Epithelial cell of esophagus (primary cell): ENCODE measurements around the gene DGKI.

Source experiments
- DNase-seq: peaks from one replicate; pipeline ENCODE4 v3.0.0; 2010; ENCODE audit warnings: low read depth
- H3K4me3 ChIP-seq: 2 replicates; pipeline ENCODE4 v1.5.1; 2011; ENCODE audit warnings: mild to moderate bottlenecking, low read length, control low read depth
- CTCF ChIP-seq: IDR thresholded peaks from 2 replicates; pipeline ENCODE4 v1.5.1; 2011; ENCODE audit warnings: low read depth, mild to moderate bottlenecking, low read length, control low read depth, inconsistent platforms; ENCODE audit not compliant: insufficient read depth; ENCODE audit errors: missing control alignments

DGKI gene

GRCh38 chr7:137879357-137880158 is 32.8 kb upstream of the DGKI start:
- no peak overlapping the region for H3K4me3 ChIP-seq
- TF ChIP-seq CTCF: no peak
- peak; percentile 88 for DNase-seq

DNA sequence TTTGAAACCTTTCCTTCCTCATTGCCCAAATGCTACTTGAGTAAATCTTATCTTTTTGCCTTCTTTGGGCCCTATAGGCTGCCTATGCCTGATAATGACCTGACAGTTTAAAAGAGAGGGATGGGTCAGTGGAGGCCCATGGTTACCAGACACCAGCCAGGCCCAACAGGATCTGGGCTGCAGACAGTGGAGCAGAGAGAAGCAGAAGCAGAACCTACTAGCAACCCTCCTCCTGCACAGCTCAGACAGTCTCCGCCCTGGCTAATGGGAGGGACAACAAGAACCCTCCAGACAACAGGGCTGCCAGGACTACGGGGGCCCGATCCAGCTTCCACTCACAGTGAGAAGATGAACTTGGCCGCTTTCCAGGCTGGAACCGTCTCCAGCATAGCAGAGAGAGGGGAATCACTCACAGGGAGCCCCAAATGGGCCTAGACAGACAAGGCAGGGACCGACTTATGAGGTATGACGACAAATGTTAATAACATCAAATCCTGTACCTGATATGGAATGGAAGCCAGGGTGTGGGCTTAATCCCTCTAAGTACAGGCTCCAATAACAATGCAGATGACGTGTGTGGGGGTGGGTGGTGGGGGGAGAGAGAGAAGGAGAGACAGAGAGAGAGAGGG is 31.7 kb upstream of the DGKI start:
- H3K4me3 ChIP-seq: no peak overlapping the region
- DNase-seq: no peak
- no peak for TF ChIP-seq CTCF

GRCh38 chr7:137877027-137877675 is 30.4 kb upstream of the DGKI start:
- TF ChIP-seq CTCF: no peak
- no peak for DNase-seq
- no peak overlapping the region for H3K4me3 ChIP-seq

- H3K4me3 ChIP-seq: no peak overlapping the region
- DNase-seq: no peak
- no peak for TF ChIP-seq CTCF
Measured at GRCh38 chr7:137875746-137876145, 29.0 kb upstream of the DGKI start.

DNA sequence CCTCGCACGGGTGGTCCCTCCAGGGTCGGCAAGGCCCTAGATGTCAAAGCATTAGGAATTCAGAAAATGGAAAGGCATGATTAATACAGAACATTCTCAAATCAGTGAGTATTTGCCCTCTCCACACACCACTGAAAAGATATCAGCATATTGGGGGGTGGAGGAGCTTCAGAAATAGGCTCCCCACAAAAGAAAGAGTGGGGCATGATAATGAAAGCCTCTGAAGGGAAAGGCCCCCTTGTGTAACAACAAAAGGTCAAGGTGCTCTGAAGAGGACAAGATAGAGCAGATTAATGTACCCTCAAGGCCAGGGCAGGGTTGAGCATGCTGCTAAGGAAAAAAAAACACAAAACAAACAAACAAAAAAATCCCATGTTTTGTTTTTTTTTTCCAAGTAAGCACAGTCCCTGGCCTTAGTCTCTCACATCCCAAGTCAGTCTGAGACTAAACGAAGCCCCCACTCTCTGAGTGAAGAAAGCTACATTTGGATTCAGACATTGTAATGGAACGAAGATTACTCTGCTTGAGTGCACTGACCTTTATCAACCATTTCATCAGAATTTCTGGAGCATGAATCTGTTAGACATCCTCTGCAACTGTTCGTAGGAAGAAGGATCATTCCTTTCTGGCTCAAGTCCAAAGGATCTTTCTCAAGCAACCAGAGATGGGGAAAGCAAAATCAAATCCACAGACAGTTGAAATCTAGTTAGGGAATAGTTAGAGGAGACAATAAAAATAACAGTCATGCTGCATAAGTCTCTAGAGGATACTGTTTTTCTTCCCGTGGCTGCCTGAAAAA is 27.4 kb upstream of the DGKI start:
- DNase-seq: no peak
- no peak for TF ChIP-seq CTCF
- H3K4me3 ChIP-seq: no peak overlapping the region

GRCh38 chr7:137873524-137873923 is 26.8 kb upstream of the DGKI start:
- no peak for TF ChIP-seq CTCF
- H3K4me3 ChIP-seq: no peak overlapping the region
- DNase-seq: no peak
